Esophagus muscularis mucosa (tissue), 4 donors: ENCODE data around the gene SLC22A17. TPM values are rescaled to one million over a fixed set of nuclear protein-coding genes. Genes with fewer than 3 reads are reported as not detected.

Experiments used
- DNase-seq: peaks from one replicate; pipeline ENCODE4 v3.0.0-alpha.2; 2017; ENCODE audit errors: extremely low spot score
- H3K27ac ChIP-seq, 4 donors: fragments of 200-600 bp; sonication (generic); replicated peaks in 1 of 4; 1 replicate in 3 of 4; 2 replicates in 1 of 4; pipeline ENCODE4 v1.5.1; 2016 to 2019; ENCODE audit warnings: mild to moderate bottlenecking in 1 of 4
- H3K27me3 ChIP-seq, 4 donors: fragments of 200-600 bp; sonication (generic); one replicate each; pipeline versions ENCODE4 v1.5.1 to v1.6.0; 2016 to 2019
- H3K36me3 ChIP-seq, 4 donors: fragments of 200-600 bp; sonication (generic); one replicate each; pipeline ENCODE4 v1.5.1; 2016 to 2019
- H3K4me1 ChIP-seq, 4 donors: fragments of 200-600 bp; sonication (generic); one replicate each; pipeline ENCODE4 v1.5.1; 2016 to 2019
- H3K4me3 ChIP-seq, 4 donors: fragments of 200-600 bp; sonication (generic); 1 replicate in 2 of 4; 2 replicates in 2 of 4; pipeline ENCODE4 v1.5.1; 2016 to 2019; ENCODE audit warnings: mild to moderate bottlenecking in 4 of 4, moderate library complexity in 1 of 4
- H3K9me3 ChIP-seq, 4 donors: fragments of 200-600 bp; sonication (generic); 1 replicate in 3 of 4; 2 replicates in 1 of 4; pipeline ENCODE4 v1.5.1; 2016 to 2019
- CTCF ChIP-seq, 3 experiments: fragments of 200-600 bp in 2 of 3; fragments of 450-650 bp in 1 of 3; sonication (generic) in 2 of 3; IDR thresholded peaks; one replicate each; pipeline ENCODE4 v1.5.1; 2017 to 2019; ENCODE audit warnings: antibody characterized with exemption in 3 of 3, mild to moderate bottlenecking in 2 of 3, moderate library complexity in 1 of 3
- EP300 ChIP-seq: sonication (generic); formaldehyde crosslinking; IDR thresholded peaks from one replicate; pipeline ENCODE4 v1.6.1; 2017; ENCODE audit warnings: antibody characterized with exemption
- POLR2A ChIP-seq: fragments of 450-650 bp; IDR thresholded peaks from one replicate; pipeline ENCODE4 v1.6.1; 2017; ENCODE audit warnings: antibody characterized with exemption, moderate library complexity, mild to moderate bottlenecking, low read depth
- POLR2AphosphoS5 ChIP-seq, 2 donors: sonication (generic); formaldehyde crosslinking; IDR thresholded peaks; one replicate each; pipeline ENCODE4 v1.6.1; 2017; ENCODE audit warnings: antibody characterized with exemption in 2 of 2
- WGBS: methylation state at CpG from one replicate; pipeline ENCODE4 v1.1.5; 2018; 5-methylcytosine and 5-hydroxymethylcytosine counted together
- intact Hi-C: fragments of 100-400 bp; cut with DNase I; formaldehyde crosslinking; loops from one replicate; pipeline ENCODE4 v1.15.1; 2023
- small RNA-seq, 3 donors: library from RNA; depleted of rRNA; stranded (forward); fragments of <200 nt; gene quantifications; one replicate each; pipeline ENCODE3, GENCODE V24; 2016
- total RNA-seq, 4 donors: library from RNA; depleted of rRNA; stranded (reverse); fragments of >200 nt; gene quantifications; one replicate each; pipeline versions ENCODE4 v1.1.0 to v1.2.1, GENCODE V29; 2016

Gene SLC22A17
- total RNA-seq, 4 donors from 2014 or later, result 12.5 to 36.9 (median 24.9) TPM

GRCh38 chr14:23299211-23299957 is 53.3 kb downstream of the SLC22A17 start:
- 85% methylated on average over 2 of the region's 2 CpGs for WGBS
- DNase-seq, result no peak

GRCh38 chr14:23297611-23298277 is 54.9 kb downstream of the SLC22A17 start:
- Histone ChIP-seq H3K4me3 (no peak overlapping the region), H3K4me1 (peaks cover 28 to 44% (median 34%) of the 10 kb centered on the region in 4 donors), H3K27ac (peak overlapping the region; percentile 11 to 36 (median 14)), H3K9me3 (no peaks in the 10 kb centered on the region), H3K27me3 (peaks cover 0 to 4% (median 0%) of the 10 kb centered on the region in 4 donors), H3K36me3 (peaks cover 0 to 23% (median 7%) of the 10 kb centered on the region in 4 donors)
- WGBS, result 92% methylated on average over 7 of the region's 7 CpGs
- TF ChIP-seq CTCF (IDR thresholded peaks at IDR 0.05) (no peak), EP300 (no peak), POLR2AphosphoS5 (IDR thresholded peaks at IDR 0.05) (no peak), POLR2A (no peak)
- no peak for DNase-seq
- intact Hi-C loops, result loop anchor here (2.0 kb wide), 1 partner anchor 33 kb away; no protein-coding TSS in a partner anchor

More at GRCh38 chr14:23299211-23299957, 53.3 kb downstream of the SLC22A17 start:
- Histone ChIP-seq H3K4me1 (peaks cover 31 to 47% (median 41%) of the 10 kb centered on the region in 4 donors), H3K4me3 (no peak overlapping the region), H3K27me3 (no peaks in the 10 kb centered on the region), H3K9me3 (no peaks in the 10 kb centered on the region), H3K36me3 (peaks cover 0 to 23% (median 7%) of the 10 kb centered on the region in 4 donors), H3K27ac (peak overlapping the region; percentile 94 to 100 (median 99))
- TF ChIP-seq POLR2AphosphoS5 (IDR thresholded peaks at IDR 0.05), result no peak
- TF ChIP-seq CTCF (IDR thresholded peaks at IDR 0.05), result peak in 1 of 3 experiments; percentile 13
- intact Hi-C loops, result no loop called here

GRCh38 chr14:23297096-23297495 is 55.6 kb downstream of the SLC22A17 start:
- TF ChIP-seq CTCF (IDR thresholded peaks at IDR 0.05) (no peak), POLR2AphosphoS5 (IDR thresholded peaks at IDR 0.05) (no peak), EP300 (no peak), POLR2A (no peak)
- WGBS, result 94% methylated on average over 7 of the region's 7 CpGs
- no peak for DNase-seq

More at GRCh38 chr14:23297096-23297495, 55.6 kb downstream of the SLC22A17 start:
- Histone ChIP-seq H3K4me1 (peaks cover 28 to 39% (median 32%) of the 10 kb centered on the region in 4 donors), H3K9me3 (no peaks in the 10 kb centered on the region), H3K36me3 (peaks cover 0 to 23% (median 7%) of the 10 kb centered on the region in 4 donors), H3K27ac (no peak overlapping the region), H3K27me3 (peaks cover 0 to 9% (median 0%) of the 10 kb centered on the region in 4 donors), H3K4me3 (no peak overlapping the region)
- intact Hi-C loops, result loop anchor here (2.0 kb wide), 1 partner anchor 32 kb away; no protein-coding TSS in a partner anchor

Small RNA genes lying within 50 kb of the gene (small RNA-seq; reads per million reads assigned to genes)
- 0 reads per million in 3 donors for gene MIR208A

Other genes starting within 250 kb of the SLC22A17 start
- under 1 TPM in 1 of 4 donors, not detected in 3; 0.19 TPM for gene CIROP, start 247.9 kb downstream of the SLC22A17 start, total RNA-seq
- under 1 TPM in 1 of 4 donors, not detected in 3; 0.57 TPM for gene CEBPE, start 233.6 kb downstream of the SLC22A17 start, total RNA-seq
- gene SLC7A8, start 169.2 kb downstream of the SLC22A17 start, total RNA-seq, result 10 to 100 TPM; 19.5 to 48.3 (median 32.5) TPM
- gene RNF212B, start 115.0 kb downstream of the SLC22A17 start, total RNA-seq, result under 1 TPM in 1 of 4 donors, not detected in 3; 0.33 TPM
- 10 to 100 TPM in 3 of 4 donors, 1 to 10 TPM in 1; 8.3 to 14.2 (median 12.4) TPM for gene HOMEZ, start 66.8 kb downstream of the SLC22A17 start, total RNA-seq
- 1 to 10 TPM; 5.4 to 6.3 (median 5.5) TPM for gene PPP1R3E, start 50.0 kb downstream of the SLC22A17 start, total RNA-seq
- gene BCL2L2, start 46.1 kb downstream of the SLC22A17 start, total RNA-seq, result 100 to 1,000 TPM in 3 of 4 donors, 10 to 100 TPM in 1; 92.8 to 132 (median 121) TPM
- gene PABPN1, start 31.4 kb downstream of the SLC22A17 start, total RNA-seq, result 10 to 100 TPM; 44.6 to 68.1 (median 53.9) TPM
- gene EFS, start 12.3 kb upstream of the SLC22A17 start, total RNA-seq, result 10 to 100 TPM; 10.1 to 21.4 (median 12.8) TPM
- gene IL25, start 19.9 kb upstream of the SLC22A17 start, total RNA-seq, result not detected
- gene CMTM5, start 24.2 kb upstream of the SLC22A17 start, total RNA-seq, result 1 to 10 TPM in 3 of 4 donors, under 1 TPM in 1; 0.78 to 2.9 (median 1.9) TPM
- gene MYH6, start 55.4 kb upstream of the SLC22A17 start, total RNA-seq, result under 1 TPM in 3 of 4 donors, not detected in 1; under 0.01 to 0.06 (median under 0.01) TPM
- under 1 TPM in 2 of 4 donors, not detected in 2; 0.11 to 0.26 TPM for gene MYH7, start 82.8 kb upstream of the SLC22A17 start, total RNA-seq
- gene NGDN, start 116.8 kb upstream of the SLC22A17 start, total RNA-seq, result 10 to 100 TPM; 21.6 to 43.2 (median 34.0) TPM
- gene ZFHX2, start 198.9 kb upstream of the SLC22A17 start, total RNA-seq, result 1 to 10 TPM in 3 of 4 donors, under 1 TPM in 1; 0.50 to 1.8 (median 1.2) TPM
- 10 to 100 TPM; 18.3 to 20.0 (median 19.7) TPM for gene THTPA, start 203.4 kb upstream of the SLC22A17 start, total RNA-seq
- 10 to 100 TPM; 15.9 to 30.2 (median 20.0) TPM for gene AP1G2, start 214.9 kb upstream of the SLC22A17 start, total RNA-seq
- gene JPH4, start 225.9 kb upstream of the SLC22A17 start, total RNA-seq, result 1 to 10 TPM in 3 of 4 donors, under 1 TPM in 1; 0.83 to 2.8 (median 2.0) TPM